GM18511 (cell line): ENCODE measurements around the gene RNF169.
A peak's percentile ranks its signal among the peaks of the same experiment; 100 is the strongest.
"Not testable (repeated sequence)": the region's sequence is repeated elsewhere in the genome, so short reads cannot be mapped to it uniquely, and the experiment has no call there.

Experiments
- ATAC-seq: cut with Tn5 transposase; IDR thresholded peaks from one replicate; pipeline ENCODE4 v1.9.1; 2021; ENCODE audit warnings: mild to moderate bottlenecking, moderate library complexity; ENCODE audit not compliant: unreplicated experiment

RNF169 gene

DNA sequence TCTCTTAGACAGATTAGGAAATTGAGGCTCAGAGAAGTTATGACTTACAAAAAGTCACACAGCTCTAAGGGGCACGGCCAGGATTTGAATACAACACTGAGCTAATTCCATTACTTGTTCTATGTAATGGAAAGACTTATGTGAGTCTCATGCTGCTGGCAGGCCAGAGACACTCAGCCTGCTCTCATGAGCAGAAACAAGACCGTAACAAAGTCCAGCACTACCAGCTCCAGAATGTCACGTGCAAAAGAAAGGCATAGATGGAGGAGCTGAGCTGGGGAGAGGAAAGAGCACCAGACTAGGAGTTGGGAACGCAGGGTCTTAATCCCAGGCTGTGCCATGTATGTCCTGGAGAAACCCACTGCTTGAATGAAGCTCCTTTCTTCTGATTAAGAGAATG, 19.3 kb upstream of the RNF169 start:
- ATAC-seq = no peak

DNA sequence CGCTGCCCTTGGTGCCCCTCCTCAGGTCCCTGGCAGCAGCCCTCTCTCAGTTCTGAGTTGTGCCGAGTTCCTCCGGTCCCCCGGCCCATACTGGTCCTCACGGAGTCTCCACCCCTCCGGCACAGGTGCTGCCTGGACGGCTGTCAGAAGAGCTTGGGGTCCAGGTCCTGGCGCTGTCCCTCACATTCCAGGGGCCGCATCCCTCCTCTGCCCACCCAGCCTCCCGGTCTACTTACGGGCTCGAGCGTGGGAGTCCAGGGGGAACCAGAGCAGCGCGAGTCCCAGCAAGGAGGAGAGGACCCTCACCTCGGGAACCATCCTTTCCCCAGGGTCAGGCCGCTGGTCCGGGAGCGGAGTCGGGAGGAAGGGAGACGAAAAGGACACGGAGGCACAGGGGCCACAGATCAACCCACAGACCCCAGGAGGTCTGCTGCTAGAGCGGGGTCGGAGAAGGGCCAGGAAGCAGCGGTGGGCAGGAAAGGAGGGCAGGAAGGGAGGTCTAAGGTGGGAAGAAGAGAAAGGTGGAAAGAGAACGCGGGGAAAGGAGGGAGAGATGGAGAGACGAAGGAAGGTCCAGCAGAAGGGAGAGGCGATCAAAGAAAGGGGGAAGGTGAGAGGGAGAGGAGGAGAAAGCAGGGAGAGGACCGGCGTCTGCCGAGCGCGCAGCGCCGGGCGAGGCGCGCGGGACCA, 17.9 kb upstream of the RNF169 start:
- no peak for ATAC-seq

DNA sequence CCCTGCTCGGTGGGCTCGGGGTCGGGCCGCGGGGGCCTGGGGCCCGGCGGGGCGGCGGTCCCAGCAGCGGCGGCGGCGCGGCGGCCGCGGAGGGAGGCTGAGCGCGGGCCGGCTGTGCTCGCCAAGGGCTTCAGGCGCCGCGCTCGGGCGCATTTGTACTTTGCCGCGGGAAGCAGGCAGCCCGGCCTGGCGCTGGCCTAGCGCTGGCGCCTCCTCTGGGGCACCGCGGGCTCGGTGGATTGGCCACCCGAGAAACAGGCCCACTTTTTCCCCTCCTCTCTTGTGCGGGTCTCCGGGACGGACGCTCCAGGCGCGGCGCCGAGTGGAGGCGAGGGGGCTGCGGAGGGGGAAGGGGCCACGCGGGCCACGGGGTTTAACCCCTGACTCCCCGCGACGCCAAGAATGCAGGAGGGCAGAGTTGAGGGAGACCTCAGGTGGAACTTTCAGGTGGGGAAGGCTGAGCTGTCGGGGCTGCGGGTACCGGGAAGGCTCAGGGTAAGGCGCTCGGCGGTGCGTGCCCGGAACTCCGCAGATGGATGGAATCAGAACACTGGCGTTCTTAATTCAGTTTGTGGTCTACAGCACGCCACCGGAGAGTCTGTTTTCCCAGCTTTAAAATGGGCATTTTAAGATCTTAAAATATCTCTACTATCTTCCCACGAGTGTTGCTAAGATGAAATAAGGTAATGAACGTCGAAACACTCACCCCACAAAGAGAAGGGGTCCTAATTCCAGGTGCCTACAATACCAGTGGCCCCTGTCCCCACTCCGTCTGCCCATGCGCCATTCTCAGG, 17.2 kb upstream of the RNF169 start, which contains the start of gene CHRDL2:
Gene CHRDL2, minus strand, starts transcription at position 126 of the 794 bp plus-strand sequence. CDS start 538 bp downstream, outside the sequence.
- ATAC-seq = no peak

DNA sequence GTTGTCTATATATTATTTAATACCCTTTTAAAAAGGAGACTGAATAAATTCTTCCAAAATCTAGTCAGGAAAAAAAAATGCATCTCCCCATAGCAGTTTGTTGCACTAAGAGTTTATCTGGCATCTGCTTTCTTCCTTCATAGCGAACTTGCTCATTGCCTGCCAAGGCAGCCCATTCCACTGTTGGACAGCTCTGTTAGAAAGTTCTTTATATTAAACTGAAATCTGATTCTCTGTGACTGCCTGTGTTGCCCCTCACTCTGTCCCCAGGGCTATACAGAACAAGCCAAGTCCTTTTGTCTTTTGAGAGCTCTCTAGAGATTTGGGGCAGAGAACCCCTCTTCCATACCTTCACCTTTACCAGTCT, 14.1 kb upstream of the RNF169 start:
- no peak for ATAC-seq

DNA sequence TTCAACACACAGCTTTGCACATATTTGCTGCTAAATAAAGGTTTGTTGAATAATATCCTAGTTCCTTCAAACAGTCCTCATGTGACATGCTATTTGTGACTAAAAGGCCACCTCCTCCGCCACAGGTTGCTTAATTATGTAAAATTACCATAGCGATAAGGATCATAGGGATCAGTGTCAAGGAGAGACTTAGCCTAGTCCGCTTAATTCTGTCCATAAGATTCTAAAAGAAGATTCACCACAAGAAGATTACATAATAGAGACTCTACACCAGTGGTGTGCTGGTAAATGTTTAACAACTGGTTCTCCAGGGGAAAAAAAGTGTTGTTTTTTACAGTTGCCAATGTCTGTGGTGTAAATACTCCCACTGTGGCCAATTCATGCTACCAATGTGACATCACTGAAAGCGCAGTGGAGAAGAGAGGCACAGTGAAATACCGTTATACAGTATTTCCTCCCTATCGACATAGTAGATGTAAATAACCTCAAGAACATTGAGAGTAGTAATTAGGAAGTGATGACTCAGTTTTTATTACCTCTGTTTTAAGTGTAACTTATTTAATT, 13.2 kb upstream of the RNF169 start:
- no peak for ATAC-seq

DNA sequence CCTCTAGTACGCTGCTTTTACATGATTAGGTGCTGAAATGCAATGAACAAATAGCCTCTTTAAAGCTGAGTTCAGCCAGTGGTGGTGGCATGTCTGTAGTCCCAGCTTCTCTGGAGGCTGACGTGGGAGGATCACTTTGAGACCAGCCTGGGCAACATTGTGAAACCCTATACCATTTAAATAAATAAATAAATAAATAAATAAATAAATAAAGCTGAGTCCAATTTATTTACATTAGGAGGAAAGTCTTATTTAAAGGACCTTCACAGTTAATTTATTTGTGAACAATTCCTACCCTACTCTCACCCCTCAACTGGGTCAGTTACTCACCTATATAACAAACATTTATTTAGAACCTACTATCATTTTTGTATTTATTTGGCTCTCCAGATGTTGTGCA, 12.6 kb upstream of the RNF169 start:
- ATAC-seq = no peak

DNA sequence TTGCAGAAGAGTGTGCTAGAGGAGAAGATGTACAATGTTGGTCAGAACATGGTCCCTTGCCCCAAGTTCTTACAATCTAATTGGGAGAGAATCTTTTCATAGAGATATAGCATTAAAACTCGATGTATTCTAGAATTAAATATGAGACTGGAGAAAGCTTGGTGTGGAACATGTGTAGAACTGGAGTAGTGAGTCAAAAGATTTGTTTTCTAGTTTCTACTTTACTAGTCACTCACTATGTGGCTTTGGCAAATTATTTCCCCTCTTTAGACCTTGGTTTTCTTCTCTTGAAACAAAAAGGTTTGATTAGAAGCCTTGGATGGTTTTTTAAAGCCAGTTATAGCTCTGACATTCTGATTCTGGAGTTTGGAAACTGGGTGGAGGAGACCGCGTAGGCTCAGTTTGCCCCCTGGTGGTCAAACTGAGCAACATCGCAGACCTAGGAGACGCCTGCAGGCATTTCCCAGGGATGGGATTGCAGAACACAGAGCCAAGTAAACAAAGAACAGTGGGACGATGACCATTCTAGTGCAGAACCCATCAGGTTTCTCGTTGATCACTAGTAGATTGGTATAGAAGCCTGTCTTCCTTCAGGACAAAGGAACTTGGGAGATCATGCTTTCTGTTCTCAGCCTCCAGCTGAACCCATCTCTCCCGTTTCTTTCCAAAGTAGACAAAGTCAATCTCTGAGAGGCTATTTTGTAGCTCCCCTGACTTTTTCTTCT, 8.9 kb upstream of the RNF169 start:
- ATAC-seq = no peak

DNA sequence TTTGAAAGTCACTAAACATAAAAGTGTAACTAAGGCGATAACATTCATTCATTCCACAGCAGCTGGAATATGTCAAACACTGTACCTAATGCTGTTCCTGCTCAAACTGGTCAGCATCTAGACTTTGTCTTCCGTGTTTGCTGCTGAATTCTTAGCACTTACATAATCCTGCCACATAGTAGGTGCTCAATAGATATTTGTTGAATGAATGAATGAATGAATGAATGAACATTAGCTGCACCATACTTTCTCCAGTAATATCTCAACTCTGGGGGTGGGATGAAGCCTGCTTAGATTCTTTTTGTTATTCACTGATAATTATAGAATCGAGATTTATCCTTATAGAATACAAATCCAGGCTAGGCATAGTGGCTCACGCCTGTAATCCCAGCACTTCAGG, 6.6 kb upstream of the RNF169 start:
- ATAC-seq = no peak

DNA sequence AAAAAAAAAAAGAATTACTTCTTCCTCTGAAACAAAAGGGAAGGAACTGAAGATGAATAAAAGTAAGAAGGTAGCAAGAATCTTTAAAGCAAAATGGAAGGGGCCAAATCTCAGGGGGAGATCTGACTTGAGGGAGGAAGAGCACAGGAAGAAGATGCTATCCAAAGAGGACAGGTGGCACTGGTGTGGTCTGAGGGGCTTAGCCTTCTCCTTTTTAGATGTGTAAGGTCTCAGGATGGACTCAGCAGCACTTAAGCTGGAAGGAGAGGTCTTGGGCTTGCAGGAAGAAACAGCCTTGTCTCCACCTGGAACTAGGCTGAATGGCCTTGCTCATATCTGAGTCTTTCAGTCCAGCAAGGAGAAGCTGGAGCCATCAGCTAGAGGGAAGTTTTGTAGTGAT, 5.0 kb upstream of the RNF169 start:
- no peak for ATAC-seq

DNA sequence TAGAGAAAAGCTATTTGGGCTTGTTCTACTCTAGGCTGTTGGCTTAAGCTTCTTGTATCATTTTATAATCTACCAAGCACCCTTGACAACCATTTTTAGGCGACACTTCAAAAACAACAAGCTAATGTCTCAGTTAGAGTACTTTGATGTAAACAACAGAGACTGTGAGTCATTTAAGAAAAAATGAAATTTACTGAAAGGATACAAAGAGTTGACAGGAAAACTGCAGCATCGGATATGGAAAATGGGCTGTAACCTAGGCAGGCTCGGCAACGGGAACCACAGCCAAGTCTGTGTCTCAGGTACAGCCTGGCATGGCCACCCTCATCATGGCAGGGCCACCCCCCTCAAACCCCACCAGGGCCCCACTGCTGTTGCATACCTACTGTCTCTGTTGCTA, 4.4 kb upstream of the RNF169 start:
- no peak for ATAC-seq

DNA sequence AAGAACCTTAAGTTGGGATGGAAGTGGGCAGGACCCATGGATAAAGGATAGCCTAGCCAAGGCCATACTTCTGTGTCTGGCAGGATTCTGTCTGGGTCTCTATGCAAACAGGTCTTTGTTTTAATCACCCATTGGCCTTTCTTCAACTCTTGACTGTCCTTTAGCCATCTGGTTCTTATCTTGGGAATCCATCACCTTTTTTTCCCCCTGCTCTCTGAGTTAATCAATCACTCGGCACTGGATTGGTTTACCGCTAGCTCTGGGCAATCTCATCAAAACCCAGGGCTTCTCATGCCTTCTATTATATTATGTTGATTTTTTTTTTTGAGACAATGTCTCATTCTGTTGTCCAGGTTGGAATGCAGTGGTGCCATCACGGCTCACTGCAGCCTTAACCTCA, 1.8 kb upstream of the RNF169 start:
- ATAC-seq = no peak

DNA sequence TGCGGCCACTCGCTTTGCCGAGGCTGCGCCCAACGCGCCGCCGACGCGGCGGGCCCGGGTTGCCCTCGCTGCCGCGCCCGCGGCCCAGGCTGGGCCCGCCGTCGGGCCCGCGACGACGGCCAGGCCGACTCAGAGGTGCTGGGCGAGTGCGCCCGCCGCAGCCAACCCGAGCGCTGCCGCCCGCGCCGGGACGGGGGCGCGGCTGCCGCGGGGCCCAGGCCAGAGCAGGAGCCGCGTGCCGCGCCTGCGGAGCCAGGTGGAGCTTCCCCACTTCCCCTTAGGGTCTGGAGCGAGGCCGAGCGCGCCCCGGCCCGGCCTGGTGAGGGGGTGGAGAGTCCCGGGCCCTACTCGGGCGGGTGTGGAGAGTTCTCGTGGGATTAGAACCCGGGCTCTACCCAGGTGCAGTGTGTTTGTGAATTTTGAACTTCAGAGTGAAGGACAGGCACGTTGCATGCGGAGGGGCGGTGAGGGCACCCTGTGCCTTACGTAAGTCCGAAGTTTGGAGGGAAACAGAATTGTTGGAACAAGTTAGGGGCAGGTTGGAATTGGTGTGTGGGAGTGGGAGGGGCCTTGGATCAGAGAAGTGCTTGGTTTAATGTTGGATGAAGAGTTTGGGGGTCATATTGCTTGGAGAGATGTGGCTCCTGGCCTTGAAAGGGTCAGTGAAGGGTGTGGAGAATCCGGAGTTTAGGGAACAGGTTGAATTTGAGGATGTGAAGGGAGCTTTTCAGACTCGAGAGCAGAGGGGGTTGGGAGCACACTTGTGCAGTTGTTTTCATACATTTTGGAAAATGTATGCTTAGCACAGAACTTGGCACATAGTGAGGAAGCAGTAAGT, 697 bp downstream of the RNF169 start:
- ATAC-seq = peak; percentile 61

DNA sequence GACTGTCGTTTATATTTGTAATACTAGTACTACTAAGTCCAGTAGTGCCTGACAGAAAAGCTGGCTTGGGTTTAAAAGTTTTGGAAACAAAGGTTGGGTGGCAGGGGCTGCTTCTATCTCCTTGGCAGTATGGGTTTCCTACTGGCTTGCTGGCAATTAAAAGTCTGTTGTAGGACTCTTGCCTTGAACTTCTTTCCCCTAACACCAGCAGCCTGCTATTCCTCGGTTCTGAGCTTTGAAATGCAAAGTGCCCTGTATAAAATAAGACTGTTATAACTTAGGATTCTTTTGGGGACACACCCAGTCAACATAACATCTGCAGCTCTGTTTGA, 1.3 kb downstream of the RNF169 start:
- ATAC-seq = no peak

DNA sequence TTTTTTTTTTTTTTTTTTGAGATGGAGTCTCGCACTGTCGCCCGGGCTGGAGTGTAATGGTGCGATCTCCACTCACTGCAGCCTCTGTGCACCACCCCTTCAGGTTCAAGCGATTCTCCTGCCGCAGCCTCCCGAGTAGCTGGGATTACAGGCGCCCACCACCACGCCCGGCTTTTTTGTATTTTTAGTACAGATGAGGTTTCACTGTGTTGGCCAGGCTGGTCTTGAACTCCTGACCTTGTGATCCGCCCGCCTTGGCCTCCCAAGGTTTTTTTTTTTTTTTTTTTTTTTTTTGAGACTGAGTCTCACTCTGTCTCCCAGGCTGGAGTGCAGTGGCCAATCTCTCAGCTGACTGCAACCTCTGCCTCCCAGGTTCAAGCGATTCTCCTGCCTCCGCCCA, 1.9 kb downstream of the RNF169 start:
- ATAC-seq = not testable (repeated sequence)

DNA sequence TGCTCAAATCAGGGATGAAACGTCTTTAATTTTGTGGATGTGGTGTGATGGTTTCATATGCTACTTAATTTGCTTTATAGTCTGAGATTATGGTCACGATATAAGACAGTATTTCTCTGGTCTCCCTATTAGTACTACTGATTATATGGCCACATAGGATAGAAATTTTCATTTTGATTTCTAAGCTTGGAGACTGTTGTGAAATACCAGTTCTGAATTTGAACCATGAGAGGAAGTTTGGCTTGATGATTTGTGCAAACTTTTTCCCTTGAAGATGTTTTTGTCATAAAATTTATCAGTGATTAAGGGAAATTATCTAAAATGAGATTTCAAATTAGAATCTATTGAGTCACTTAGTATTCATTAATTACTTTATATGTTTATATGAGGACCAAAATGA, 2.7 kb downstream of the RNF169 start:
- no peak for ATAC-seq

DNA sequence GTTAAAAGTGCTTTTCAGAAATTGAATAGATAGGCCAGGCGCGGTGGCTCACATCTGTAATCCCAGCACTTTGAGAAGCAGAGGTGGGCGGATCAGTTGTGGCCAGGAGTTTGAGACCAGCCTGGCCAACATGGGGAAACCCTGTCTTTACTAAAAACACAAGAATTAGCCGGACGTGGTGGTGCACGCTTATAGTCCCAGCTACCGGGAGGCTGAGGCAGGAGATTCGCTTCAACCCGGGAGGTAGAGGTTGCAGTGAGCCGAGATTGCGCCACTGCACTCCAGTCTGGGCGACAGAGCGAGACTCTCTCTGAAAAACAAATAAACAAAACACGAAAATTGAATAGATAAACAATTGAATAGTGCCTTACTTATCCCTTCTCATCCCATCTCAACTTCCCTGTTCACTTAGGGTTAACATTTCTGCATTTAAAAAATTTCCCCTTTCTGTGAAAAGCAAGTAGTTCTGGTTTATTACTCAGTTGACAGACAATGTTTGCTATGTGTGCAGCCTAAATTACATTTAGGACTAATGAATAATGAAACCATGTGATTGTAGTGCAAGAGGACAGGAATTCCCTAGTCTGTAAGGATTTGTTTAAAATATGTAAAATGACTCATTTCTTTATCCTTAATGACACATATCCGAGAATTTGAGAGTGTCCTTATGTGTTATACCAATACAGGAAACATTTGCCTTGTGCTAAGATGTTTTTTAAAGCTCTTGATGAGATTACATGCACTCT, 6.0 kb downstream of the RNF169 start:
- no peak for ATAC-seq

DNA sequence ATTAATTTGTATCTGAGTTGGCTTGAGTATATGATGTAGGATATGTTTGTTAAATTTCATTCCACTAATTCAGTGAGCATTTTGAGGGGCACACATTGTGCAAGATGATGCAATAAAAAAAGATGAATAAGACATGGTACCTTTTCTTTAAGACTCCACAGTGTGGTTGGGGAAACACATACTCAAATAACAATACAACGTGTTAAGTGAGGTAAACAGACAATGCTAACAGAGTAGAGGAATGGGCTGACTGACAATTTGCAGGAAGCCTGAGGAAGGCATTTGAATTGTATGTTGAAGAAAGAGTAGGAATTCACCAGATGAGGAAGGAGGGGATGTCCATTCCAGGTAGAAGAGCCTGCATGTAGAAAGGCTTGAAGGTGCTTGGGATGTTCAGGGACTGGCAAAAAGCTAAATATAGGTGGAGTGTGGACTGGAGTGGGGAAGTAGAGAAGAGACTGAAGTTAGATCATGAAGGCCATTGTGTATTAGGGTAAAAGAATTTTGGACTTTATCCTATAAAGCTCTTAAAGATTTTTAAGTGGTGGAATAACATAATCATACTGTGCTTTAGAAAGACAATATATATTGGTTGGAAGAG, 6.8 kb downstream of the RNF169 start:
- no peak for ATAC-seq

DNA sequence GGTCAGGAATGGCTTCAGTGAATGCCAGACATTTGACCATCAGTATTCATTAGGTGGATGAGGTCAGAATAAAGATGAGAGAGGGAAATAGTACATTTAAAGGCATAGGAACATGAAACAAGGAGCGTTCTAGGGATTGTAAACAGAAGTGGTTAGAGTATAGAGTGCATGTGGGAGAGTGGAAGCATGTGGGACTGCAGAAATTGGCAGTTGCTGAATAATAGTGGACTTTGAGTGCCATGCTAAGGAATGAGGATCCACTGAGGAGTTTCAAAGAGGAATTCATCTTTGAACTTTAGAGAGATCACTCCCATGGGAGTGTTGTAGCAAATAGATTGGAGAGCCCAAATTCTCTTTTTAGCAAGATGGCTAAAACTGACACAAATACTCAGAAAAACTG, 7.9 kb downstream of the RNF169 start:
- ATAC-seq = no peak

DNA sequence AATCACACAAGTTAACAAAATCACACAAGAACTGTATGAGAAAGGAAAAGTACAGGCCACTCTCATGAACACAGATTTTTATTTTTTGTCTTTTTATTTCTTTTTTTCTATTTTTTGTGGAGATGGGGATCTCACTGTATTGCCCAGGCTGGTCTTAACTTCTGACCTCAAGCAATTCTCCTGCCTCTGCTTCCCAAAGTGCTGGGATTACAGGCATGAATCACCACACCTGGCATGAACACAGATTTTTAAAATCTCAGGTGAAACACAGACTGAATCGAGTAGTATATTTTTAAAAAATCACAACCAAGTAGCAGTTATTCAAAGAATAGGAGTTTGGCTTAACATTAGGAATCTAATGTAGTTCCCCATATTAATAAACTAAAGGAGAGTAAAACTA, 18.3 kb downstream of the RNF169 start:
- ATAC-seq = no peak

DNA sequence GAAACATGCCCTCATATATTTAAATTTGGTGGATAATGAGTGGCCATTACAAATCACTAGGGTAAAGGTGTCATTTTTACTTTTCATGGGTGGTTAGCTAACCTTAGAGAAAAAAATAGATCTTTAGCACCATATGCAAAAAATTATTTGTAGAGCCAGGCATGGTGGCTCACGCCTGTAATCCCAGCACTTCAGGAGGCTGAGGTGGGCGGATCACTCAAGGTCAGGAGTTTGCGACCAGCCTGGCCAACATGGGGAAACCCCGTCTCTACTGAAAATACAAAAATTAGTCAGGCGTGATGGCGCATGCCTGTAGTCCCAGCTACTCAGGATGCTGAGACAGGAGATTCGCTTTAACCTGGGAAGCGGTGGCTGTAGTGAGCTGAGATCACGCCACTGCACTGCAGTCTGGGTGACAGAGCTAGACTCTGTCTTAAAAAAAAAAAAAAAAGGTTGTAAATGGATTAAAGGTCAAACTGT, 19.6 kb downstream of the RNF169 start:
- peak; percentile 70 for ATAC-seq
